HG03575 (cell line): ENCODE data around the gene SYK.
"Not testable (repeated sequence)": the region's sequence is repeated elsewhere in the genome, so short reads cannot be mapped to it uniquely, and the experiment has no call there.

ENCODE experiments used
- ATAC-seq: cut with Tn5 transposase; IDR thresholded peaks from one replicate; pipeline ENCODE4 v1.9.1; 2021; ENCODE audit not compliant: unreplicated experiment, insufficient number of reproducible peaks, low FRiP score; ENCODE audit errors: extremely low read depth

The SYK gene

GRCh38 chr9:90793024-90793423 is 8.6 kb upstream of the SYK start:
- not testable (repeated sequence) for ATAC-seq

- ATAC-seq = no peak
Observed at GRCh38 chr9:90793729-90794128, 7.9 kb upstream of the SYK start.

DNA sequence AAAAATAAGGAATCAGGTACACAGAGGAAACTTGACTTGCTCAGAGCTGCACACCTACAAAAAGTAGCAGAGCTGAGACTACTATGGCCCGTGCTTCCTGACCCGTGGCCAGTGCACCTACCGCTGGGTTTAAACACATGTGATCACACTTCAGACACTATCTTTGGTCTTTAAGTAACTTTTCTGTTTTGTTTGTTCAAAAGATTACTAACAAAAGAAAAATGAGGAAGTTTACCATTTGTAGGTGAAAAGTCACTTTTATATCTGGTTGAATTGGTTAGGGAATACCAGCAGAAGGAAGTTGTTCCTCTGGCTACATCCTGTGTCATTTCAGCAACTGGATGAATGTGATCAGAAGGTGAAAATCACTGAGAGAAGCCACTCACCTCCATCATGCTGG is 6.5 kb upstream of the SYK start:
- no peak for ATAC-seq

GRCh38 chr9:90795871-90796317 is 5.7 kb upstream of the SYK start:
- ATAC-seq = no peak

GRCh38 chr9:90799271-90799852 is 2.3 kb upstream of the SYK start:
- ATAC-seq = no peak

- ATAC-seq = no peak
Observed at GRCh38 chr9:90801973-90802322, 329 bp downstream of the SYK start.

GRCh38 chr9:90802386-90802985 is 867 bp downstream of the SYK start:
- no peak for ATAC-seq

- no peak for ATAC-seq
Observed at GRCh38 chr9:90803860-90804593, 2.4 kb downstream of the SYK start.

- no peak for ATAC-seq
Observed at GRCh38 chr9:90805006-90805996, 3.7 kb downstream of the SYK start.

DNA sequence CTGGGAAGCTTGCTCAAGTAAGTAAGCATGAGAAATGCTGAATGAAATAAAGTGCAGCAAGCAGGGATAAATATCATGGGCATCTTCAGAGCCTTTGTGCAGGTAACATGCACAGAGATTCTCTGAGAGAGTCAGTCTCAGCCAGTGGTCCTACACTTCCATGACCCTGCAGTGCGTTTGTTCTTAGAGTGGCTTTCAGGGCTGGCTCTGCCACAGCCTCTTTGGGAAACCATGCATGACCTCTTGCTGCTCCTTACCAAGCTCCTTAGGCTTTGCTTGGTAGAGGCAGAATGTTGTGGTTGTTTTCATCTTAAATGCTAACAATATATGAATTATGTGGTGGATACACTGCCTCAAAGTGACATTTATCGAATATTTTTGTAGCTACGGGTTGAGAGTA is 5.4 kb downstream of the SYK start:
- ATAC-seq = no peak

DNA sequence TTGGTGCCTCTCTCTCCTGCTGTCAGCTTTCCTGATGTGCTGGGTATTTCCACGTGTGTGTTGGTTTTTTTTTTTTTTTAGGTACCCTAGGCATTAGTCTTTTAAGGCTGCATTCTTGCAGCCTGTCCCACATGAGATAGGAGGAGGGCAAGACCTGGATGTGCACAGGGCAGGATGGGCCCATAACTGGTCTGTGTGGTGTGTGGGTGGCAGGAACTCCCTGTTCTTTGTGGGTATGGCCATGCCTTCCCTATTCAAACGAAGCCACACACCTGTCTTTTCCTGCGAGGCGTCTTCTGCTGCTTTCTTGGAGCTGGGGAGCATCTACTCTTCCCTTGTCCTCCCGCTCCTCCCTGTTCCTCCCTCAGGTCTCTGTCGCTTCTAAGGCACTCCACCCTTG is 6.8 kb downstream of the SYK start:
- no peak for ATAC-seq

GRCh38 chr9:90808890-90809685 is 7.5 kb downstream of the SYK start:
- ATAC-seq = no peak

DNA sequence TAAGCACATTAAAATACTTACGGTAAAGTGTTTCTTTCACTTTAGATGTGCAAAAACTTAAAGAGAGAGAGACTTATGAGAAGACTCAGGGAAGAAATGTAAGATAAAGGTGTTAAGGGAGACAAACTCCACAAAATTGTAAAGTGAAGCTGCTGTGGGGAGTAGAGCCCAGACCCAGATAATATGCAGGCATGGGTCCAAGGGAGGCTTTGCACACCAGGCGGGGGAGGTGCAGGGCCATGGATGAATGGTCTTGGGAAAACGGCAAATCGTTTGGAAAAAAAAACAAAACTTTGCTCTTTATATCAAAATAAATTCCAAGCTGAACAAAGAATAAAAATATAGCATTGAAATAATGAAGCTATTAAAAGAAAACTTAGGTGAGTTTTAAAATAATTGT is 9.1 kb downstream of the SYK start:
- no peak for ATAC-seq

GRCh38 chr9:90813046-90813445 is 11.4 kb downstream of the SYK start:
- ATAC-seq = no peak

DNA sequence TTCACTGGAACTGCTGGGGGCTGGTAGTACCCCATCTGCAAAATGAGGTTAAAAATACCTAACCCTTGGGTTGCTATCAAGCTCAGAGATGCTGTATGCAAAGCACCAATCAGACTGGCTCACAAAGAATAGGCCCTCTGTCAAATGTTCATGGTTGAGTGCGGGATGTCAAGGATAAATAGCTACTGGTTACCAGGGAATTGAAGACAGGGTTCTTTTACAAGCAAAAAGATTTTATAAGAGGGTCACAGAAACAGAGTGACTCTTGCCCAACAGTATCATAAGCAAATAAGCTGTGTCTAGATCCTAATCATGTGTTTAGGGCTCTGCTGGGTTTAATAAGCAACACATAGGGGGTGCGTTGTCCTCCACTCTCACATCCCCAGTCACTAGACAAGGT is 11.9 kb downstream of the SYK start:
- no peak for ATAC-seq

- ATAC-seq = no peak
Observed at GRCh38 chr9:90814355-90814754, 12.7 kb downstream of the SYK start.

DNA sequence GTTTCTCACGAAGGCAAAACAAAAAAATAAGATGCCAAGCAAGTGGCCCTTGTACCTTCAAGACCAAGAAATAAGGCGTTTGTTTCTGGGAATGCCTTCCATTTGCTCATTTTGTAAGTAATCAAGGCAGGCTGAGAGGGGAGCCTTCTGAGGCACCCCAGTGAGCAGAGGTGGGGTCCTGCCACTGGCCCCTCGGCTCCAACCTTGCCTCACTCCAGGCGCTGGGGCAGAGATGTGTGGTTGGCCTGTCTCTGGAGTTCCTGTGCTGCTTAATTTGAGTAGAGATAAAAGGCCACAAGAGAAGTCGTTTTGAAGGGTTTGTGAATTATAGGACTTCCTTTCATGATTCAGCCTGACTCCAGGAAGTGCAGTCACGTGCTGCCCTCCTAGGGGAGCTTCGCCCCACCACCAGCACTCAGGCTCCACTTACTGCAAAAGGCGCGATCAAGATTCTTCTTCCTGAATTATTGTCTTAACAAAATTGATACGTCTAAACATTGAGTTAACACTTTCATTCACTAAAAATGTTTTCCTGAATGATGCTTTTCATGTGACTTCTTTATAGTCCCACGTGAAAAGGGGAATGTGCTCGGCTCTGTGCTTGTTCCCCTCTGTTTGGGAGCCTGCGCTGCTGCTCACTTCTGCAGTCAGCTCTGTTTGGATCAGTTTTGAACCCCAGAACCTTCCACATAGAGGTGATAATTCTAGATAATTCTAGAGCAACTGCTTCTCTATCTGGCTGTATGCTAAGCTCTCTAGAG is 13.7 kb downstream of the SYK start:
- ATAC-seq = no peak

DNA sequence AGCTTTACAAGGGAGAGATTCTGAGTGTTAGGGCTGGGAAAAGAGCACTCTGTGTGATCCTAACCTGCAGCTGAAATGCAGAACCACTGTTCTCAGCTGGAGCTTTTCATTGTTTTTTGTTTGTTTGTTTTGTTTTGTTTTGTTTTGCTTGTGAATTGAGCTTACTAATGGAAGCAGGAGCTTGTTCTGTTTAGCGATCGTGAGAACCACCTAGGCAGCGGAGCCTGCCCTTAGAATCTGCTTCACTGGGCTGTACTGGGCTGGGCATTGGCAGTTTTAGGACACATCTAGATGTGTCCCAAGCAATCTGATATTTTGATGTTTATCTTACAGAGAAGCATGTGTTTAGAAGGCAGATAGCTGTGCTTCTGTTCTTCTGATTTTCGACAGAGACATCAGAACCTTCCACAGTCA is 14.3 kb downstream of the SYK start:
- ATAC-seq = no peak
